GM19468 (cell line): ENCODE measurements around the gene TAF3.

Source experiments
- ATAC-seq: cut with Tn5 transposase; IDR thresholded peaks from one replicate; pipeline ENCODE4 v1.9.1; 2021; ENCODE audit warnings: mild to moderate bottlenecking, moderate library complexity, moderate number of reproducible peaks; ENCODE audit not compliant: unreplicated experiment; ENCODE audit errors: extremely low read depth

TAF3 gene

DNA sequence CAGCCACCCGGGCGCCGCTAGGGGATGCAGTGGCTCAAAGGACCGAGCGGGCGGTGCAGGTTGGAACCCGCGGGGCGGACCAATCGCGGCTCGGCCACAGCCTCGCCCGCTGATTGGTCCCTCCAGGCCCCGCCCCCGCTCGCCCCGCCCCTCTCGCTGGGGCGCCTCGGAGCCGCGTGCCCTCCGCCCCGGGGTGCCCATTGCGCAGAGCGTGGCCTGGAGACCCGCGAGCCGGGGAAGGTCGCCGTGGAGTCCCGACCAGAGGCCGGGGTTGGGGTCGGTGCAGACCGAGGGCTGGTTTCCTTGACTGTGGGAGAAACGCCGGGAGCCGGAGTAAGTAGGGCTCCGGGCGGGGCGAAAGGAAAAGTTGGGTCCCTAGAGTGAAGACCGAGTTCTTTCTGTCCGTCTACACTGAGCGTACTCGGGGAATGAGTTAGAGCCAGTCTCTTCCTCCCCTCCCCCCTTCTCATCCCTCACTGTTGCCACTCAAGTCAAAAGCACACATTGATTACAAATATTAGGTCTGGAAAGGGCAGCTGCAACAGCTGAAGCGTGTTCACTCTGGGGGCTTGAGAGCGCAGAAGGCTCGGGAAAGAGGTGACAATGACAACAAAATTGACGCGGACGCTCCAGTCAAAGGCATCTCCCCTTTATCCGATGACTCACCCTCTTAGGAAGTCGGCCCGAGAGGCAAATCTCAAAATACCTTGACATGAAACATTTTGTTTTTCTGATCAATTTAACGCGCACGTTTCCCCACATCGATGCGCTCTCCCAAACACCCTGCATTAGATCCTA lies 235.3 kb downstream of the TAF3 start:
- peak; percentile 83 for ATAC-seq

GRCh38 chr10:8054244-8054493 lies 235.9 kb downstream of the TAF3 start:
- no peak for ATAC-seq

- ATAC-seq, result no peak
These were observed 236.4 kb downstream of the TAF3 start, which contains the start of gene GATA3 for GRCh38 chr10:8054494-8055407. GATA3 (plus strand) TSS chr10:8054688; CDS start chr10:8055656, 968 bp downstream.

DNA sequence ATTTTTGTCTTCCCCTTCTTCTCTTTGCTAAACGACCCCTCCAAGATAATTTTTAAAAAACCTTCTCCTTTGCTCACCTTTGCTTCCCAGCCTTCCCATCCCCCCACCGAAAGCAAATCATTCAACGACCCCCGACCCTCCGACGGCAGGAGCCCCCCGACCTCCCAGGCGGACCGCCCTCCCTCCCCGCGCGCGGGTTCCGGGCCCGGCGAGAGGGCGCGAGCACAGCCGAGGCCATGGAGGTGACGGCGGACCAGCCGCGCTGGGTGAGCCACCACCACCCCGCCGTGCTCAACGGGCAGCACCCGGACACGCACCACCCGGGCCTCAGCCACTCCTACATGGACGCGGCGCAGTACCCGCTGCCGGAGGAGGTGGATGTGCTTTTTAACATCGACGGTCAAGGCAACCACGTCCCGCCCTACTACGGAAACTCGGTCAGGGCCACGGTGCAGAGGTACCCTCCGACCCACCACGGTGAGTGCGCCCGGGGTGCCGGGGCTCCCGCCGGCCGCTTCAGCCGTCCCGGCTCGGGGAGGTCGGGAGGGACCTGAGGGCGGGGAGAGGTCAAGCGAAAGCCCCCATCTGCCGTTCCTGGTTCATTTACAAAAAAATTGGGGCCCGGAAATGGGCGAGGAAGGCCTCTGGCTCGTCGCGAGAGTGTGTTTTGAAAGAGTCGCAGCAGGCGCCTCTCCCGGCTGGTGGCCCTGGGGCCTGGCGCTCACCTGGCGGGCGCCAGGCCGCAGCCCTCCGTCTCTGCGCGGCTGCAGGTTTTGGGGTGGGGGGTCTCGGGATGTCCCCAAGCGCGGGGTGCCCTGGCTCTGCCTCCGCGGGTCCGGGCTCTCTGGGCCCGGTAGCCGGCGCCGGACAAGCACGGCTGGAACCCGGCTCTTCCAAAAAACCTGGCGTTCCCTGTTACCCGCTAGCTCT lies 237.4 kb downstream of the TAF3 start:
- ATAC-seq, result no peak

GRCh38 chr10:8056378-8056777 lies 238.1 kb downstream of the TAF3 start:
- no peak for ATAC-seq

- ATAC-seq, result peak; percentile 4
These were observed 238.6 kb downstream of the TAF3 start for GRCh38 chr10:8056871-8057331.

DNA sequence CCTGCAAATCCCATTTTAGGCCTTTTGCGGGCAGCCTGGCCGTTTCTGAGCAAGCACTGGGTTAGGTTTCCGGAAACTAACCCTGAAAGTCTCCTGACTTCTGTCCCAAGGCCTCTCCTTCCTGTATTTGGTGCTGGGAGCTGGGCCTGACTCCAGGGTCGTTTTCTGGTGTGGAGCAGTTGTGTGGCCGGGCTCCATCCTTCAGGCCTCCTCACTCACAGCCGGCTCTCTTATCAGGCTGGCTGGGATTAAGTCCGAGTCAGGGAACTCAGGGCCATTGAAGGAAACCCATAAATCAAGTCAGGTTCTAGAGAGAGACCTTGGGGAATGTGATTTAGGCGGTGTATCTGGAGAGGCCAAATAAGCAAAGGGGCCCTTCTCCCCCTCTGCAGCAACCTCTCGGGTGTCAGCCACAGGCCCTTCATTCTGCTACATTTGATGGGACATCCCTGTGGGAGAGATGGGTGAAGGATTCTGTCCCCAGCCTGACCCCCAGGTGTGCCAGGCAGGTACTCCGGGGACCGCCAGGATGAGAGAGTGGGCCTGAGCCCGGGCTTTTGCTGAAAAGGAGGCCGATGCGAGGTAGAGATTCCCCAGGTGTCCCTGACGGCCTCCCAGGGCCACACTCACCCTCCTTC lies 239.4 kb downstream of the TAF3 start:
- no peak for ATAC-seq

GRCh38 chr10:8058274-8059111 lies 240.2 kb downstream of the TAF3 start:
- no peak for ATAC-seq

DNA sequence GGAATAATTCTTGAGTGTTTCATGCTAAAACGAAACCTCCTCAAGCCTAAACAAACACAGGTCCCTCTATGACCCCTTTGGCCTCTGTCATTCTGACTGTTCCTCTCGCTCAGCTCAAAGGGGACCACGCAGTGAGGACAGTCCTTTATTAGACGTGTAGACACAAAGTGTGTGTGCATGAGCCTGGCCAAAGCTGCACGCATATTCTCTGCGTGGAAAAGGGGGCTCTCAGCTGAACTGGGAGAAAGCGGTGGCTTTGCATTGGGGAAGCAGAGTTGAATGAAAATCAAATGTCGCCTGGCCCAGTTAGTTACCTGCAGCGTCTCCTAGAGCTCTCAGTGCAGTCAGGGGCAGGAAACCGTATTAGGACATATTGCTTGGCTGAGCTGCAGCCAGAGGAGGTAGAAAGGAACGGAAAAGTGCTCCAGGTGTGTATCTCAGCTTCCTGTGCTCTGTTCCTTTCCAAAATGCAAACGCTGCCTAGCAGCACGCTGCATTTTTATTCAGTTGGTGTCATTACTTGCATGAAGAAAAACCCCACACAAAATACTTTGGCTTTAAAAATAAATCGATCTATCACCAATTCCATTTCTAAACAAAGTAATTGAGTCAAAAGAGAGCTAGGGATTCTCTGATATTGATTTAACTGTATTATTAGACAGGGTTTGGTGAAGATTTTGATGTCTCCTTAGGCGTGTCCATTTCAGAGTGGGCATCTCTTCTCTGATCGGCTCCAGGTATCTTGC lies 241.1 kb downstream of the TAF3 start:
- no peak for ATAC-seq

DNA sequence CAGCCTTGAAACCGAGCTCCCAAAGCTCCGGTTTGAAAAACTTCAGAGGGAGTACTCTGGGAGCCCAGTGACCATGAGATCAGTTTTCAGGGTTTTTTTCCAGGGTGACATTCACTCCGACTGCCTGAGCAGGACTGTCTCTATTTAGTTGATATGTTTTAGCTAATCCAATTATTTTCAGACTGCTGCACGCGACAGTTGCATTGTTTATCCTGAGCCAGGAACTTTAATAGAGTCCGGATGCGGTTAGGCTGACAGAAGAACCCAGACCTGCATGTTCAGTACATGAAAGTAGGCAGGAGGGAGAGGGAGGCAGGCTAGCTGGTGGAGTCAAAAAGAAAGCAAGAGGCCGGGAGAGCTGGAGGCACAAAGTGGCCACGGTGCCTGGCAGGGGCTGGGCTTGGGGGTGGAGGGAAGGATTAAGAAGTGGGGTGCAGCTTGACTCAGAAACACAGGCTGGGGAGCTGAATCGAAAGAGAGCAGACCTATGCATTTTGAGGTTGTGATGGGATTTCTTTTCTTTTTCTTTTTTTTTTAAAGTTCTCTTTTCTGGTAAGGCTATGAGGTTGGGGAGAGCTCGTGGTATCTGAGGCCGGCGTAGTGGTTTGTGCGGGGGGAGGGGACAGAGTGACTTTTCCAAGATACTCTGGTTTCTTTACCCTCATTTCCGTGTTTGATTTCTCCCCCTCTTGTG lies 241.9 kb downstream of the TAF3 start:
- no peak for ATAC-seq

DNA sequence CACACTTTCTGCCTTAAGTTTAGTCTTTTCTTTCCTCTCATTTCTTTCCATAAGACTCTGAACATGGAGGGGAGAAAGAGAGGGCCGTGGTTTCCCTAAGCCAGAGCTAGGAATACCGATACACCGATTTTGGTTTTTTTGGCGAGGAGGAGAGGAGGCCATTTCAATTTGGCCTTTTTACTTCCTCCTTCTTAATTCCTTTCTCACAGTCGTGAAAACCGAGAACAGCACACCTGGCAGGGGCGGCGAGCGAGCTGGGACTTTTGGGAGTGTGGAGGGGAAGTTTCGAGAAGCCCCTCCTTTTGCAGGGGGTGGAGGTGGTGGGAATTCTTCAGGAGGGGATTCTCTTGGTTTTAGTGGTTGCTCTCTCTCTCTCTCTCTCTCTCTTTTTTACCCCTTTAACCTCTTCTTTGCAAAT lies 242.4 kb downstream of the TAF3 start:
- ATAC-seq, result no peak

GRCh38 chr10:8061274-8062211 lies 243.2 kb downstream of the TAF3 start:
- no peak for ATAC-seq

- no peak for ATAC-seq
These were observed 245.0 kb downstream of the TAF3 start for GRCh38 chr10:8063128-8063908.

- ATAC-seq, result no peak
These were observed 245.6 kb downstream of the TAF3 start for GRCh38 chr10:8063935-8064334.

GRCh38 chr10:8064436-8064835 lies 246.1 kb downstream of the TAF3 start:
- no peak for ATAC-seq

GRCh38 chr10:8065651-8066050 lies 247.3 kb downstream of the TAF3 start:
- no peak for ATAC-seq
